HG02852 (cell line): Measurements from ENCODE around the gene HIVEP3.
A peak's percentile ranks its signal among the peaks of the same experiment; 100 is the strongest.

ENCODE experiments used
- ATAC-seq: cut with Tn5 transposase; IDR thresholded peaks from one replicate; pipeline ENCODE4 v1.9.1; 2021; ENCODE audit warnings: mild to moderate bottlenecking, moderate library complexity; ENCODE audit not compliant: unreplicated experiment

The HIVEP3 gene

GRCh38 chr1:41494351-41495209, 424.1 kb downstream of the HIVEP3 start:
- no peak for ATAC-seq

DNA sequence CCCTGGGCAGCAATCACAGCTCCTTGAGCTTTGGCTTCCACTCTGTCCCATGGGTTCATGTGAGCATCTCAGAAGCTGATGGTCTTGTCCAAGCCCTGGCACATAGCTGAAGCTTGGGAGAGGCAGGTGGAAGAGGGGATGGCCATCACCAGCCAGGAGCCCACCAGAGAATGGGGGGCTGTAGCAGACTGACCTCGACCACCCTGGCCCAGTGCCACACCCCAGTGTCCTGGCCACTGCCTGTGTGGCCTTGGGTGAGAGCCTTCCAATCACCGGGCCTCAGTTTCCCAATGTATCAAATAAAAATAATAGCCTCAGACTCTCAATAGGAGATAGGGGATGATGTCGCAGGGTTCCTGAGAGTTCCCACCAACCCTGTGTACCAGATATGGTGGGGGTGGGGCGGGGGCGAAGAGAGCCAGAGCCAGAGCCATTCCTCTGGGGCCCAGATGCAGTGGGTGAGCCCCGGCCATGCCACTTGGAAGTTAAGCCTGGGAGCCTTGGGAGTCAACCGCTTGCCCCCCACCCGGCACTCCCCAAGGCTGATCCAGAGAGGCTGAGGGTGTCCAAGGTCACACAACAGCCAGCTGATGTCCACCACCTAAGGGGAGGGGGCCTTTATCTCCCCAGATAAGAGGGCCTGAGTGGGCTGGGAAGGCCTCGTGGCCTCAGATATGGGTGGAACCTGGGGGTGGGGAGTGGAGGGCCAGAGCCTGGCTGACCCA, 424.9 kb downstream of the HIVEP3 start:
- no peak for ATAC-seq

GRCh38 chr1:41493117-41493536, 425.6 kb downstream of the HIVEP3 start:
- no peak for ATAC-seq

DNA sequence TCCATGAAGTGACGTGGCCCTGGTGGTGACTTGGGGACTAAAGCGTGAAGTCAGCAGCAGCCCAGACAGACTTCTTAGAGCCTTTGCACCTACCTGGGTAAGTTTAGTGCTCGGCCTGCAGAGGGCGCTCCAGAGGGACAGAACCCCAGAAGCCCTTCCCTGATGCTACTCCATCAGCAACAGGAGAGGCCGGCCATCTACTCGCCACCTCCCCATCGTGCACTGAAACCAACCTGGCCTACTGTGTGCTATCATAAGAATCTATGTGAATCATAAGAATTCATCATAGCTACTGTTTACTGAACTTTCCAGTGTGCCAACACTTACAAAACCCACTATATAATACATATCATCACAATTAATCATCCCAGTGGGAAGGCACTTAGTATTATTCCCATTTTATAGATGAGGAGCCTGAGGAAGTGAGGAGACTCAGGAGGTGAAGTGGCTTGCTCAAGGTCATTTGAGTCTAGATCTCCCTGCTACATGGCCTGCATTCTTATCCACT, 426.3 kb downstream of the HIVEP3 start:
- ATAC-seq: no peak

- ATAC-seq: no peak
Measured at GRCh38 chr1:41490911-41491310, 427.8 kb downstream of the HIVEP3 start.

- no peak for ATAC-seq
Measured at GRCh38 chr1:41489561-41489960, 429.2 kb downstream of the HIVEP3 start.

DNA sequence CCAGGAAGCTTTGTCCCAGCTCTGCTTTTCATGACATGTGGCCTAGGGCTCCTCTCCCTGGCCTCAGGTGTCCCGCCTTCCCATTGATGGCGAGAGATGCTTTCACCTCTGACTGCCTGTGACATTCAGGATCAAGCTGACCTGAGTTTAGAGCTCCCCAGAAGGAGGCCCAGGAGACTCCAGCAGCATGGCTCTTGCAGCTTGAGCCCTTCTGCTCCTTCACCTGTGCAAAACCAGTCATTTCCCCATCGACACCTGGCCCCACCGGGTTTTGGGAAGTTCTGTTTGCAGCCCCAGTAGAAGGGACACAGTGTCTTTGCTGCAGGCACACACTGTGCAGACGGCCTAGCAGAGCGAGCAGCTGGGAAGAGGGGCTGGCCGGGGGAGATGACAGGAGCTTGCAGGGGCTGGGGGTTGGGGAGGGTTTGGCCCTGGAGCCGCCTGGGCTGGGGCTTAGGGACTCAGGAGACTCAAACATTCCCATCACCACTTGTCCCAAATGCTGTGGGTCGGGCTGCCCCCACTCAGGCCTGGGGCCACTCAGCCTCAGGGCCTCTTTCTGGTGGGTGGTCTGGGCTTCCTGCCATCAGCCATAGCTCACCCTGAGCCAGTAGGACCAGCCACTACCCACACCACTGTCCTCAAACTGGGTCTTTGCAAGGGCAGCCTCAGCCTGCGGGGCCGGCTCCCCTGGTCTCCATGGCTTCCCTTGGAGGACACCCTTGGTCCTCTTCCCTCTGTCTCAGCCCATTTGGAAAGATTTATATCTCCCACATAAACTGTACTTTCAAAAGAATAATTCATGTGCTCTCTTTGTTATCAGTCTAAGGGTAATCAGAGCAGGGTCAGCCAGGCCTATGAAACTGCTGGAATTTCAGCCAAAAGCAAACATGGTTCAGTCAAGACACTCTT, 430.4 kb downstream of the HIVEP3 start:
- ATAC-seq: no peak

DNA sequence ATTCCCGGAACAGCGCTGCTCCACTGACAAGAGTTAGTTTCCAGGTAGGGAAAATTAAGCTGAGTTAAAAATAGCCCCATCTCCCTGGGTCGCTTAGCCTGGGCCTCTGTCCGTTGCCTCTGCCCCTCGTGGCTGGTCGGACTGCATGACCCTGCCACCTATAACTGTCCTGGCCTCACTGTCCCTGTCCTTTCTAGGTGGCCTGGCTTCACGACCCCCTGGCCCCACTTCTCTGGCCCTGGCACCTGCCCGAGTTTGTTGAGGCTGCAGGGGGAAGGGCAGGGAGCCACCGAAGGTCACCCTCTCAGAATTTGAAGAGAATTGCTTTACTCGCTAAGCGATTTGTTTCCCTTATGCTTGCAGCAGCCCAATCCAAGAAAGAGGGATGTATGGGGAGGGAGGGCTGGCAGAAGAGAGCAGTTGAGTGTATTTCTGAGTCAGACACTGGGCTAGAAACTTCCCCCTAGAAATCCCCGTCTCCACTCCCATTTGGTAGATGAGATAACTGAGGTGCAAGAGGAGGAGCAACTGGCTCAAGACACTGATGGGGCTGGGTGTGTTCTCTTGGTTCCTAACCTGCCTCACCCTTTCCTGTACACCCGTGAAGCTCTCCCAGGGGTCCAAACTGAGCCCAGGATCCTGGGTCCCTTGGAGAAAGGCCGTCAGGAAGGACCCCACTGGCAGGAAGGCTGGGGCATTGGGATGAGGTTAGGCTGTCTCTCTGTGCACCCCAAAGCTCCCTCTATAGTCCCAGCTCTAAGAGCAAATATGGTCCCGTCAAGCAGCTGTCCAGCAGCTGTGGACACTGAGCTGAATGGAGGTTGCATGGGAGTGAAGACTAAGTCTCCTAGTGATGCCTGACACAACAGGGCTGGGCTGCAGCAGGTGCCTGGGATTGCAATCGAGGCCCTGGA, 431.3 kb downstream of the HIVEP3 start:
- ATAC-seq: no peak

- peak; percentile 54 for ATAC-seq
Measured at GRCh38 chr1:41486371-41487125, 432.2 kb downstream of the HIVEP3 start.

GRCh38 chr1:41486053-41486370, 432.7 kb downstream of the HIVEP3 start:
- ATAC-seq: no peak

- ATAC-seq: no peak
Measured at GRCh38 chr1:41485605-41486004, 433.1 kb downstream of the HIVEP3 start.

- ATAC-seq: no peak
Measured at GRCh38 chr1:41484402-41485241, 434.1 kb downstream of the HIVEP3 start, which contains the start of gene EDN2. EDN2 (minus strand) TSS chr1:41484683; CDS start chr1:41484601, 82 bp downstream.

GRCh38 chr1:41483960-41484401, 434.7 kb downstream of the HIVEP3 start:
- no peak for ATAC-seq

DNA sequence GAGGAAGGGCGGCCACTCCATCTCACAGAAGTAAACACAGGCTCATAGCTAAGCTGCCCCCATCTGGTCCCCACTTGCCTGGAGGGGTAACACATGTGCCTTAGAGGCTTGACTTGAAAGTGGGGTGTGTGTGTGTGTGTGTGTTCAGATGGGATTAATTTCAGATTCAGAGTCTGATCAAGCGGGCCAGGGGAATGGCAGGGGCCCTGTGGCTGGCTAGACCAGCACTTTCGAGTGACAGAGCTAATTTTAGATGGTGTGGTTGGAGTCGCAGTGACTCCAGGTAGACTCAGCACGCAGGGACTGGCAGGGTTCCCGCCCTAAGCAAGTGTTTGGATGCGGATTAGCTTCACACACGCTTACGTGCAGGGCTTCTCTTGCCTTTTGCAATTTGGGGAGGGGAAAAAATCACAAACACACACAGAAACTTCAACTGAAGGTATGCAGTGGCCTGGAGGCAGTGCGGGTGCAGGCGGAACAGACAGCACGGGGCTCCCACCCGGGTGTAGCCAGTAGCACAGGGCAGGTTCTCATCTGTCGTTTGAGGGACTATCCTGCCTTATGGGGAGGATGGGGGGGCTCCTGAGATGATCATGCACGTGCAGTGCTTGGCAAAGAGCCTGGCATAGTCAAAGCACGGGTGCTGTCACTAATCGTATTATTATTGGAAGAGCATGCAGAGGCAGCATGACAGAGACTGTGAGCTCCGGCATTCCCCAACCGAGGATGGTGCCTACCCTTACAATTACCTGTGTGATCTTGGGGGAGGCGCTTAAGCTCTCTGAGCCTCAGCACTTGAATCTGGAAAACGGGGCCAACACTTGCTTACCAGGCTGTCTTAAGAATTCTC, 435.5 kb downstream of the HIVEP3 start:
- ATAC-seq: no peak

DNA sequence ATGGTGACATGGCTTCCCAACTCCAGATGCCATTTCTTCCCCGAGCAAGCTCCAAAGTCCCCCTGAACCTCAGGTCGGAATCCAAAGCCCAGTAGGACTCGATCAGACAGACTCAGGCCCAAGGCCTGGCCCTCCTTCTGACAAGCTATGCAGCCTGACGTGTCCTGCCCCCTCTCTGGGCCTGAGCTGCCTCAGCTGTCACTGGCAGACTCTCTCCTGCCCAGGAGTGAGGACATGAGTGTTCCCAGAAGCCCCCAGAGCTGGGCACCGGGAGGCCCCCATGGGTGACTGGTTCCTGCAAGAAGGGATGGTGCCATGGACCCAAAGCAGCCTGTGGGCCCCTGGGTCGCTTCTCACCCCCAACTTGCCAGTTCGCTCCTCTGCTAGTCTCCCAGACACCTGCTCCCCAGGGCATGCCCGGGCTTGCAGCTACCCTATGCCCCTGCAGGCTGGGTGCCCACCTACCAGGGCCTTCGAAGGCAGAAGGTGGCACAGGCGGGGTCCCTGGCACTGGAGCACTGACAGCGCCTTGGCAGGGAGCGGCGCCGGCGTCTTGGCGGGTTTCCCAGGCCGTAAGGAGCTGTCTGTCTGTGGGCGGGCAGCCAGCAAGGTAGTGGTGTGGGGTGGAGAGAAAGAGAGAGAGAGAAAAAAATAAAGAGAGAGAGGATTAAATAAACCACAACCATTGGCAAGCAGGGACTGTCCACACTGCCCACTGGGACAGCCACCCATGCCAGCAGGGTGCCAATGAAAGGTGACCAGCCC, 436.5 kb downstream of the HIVEP3 start:
- ATAC-seq: no peak

- no peak for ATAC-seq
Measured at GRCh38 chr1:41481109-41481775, 437.5 kb downstream of the HIVEP3 start.
